Superior temporal gyrus (tissue), 1 donor: ENCODE data around the gene VPS39.
A peak's percentile ranks its signal among the peaks of the same experiment; 100 is the strongest.

Source experiments
- DNase-seq: peaks from one replicate; pipeline ENCODE4 v3.0.0-alpha.2; 2016; ENCODE audit errors: extremely low spot score

The VPS39 gene

DNA sequence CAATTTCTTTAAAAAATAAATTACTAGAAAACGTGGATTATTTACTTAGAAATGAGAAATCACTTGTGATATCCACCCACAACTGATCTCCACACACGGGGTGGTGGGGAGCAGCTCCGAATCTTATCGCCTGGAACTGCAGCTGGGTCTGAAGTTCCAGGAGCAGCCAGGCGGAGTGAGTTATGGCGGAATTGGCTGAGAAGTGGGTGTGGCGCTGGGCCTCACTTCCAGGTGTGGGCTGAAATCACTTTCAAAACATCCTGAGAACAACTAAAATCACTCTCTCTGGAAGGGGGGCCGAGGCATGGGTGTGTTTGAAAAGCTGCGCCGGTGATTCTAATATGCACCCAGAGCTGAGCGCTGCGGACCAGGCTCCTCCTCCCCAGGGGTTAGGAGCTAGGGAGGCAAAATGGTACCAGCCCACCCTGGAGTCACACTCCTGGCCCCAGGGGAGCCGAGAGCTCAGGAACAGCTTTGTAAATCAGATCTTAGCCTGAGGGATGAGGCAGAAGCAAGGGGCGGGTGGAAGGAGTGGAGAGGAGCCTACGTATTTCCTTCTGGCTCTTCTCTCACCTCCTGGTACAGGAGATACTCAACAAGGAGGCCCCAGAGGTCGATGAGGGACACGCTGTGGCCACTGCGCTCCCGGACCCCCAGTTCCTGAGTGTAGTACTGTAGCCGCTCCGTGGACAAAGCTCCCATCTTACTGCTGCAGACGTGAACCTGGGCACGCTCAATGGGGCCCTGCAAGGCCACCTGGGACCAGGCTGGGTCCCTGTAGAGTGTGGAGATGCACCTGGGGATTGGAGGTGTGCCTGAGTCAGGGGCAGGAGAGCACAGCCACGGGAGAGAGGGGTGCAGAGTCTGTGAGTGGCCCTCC, 61.3 kb downstream of the VPS39 start:
- DNase-seq: no peak

DNA sequence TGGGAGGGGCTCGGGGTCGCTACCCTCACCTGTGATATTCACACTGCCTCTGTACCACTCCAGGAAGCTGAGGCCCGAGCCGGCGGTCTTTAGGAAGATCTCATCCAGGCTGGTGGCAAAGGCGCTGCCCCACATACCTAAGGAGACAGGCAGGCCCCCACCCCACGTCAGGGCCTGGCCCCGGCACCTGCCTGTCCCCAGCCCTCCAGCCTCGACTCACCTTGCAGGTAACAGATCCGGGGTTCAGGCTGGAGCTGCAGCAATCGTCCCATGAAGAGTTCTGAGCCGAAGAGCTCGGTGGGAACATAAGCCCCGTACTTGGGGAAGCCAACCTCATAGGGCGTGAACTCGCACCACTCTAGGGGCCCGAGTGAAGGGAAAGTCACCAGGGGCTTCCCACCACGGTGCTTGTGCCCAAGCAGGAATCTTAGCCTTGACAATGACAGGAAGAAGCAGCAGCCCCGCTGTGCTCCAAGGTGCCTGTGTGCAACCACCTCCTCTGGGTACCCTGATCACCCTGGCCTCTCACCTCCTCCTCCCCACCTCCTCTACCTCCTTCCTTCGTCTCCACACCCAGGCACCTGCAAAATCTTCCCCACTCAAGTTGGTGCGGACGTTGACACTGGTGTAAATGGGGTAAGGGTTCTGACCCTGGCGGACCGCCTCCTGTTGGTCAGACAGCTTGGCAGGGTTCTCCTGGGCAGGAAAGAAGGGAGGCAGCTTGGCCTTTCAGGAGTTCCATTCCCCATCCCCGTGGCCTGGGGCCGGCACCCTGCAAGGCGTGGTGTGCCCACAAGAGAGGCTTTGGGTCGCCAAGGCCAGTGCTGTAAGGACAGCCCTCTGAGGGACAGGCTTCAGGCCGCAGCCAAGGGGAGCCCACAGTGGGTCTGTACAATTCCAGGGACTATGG, 62.3 kb downstream of the VPS39 start:
- DNase-seq: no peak

DNA sequence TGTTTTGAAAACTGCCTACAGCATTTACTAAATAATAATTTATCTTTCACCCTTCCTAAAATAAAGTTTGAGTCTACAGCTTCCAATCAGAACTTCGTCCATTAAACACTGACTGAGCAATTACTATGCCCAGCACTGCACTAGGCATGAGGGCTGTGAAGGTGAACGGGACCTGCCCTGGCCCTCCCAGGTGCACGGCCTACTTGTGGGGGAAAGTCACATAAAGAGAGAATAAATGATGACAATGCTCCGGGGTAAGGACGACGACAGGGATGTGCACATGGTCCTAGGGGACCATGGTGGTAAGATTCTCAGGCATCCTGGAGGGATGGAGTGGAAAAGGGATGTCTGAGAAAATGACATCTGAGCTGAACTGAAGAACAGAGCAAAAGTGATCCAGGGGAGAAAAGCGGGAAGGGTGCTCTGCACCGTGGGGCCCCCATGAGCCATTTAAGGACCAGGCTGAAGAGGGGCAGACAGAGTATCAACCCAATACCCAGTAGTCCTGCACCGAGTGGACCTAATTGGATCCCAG, 63.2 kb downstream of the VPS39 start:
- DNase-seq: no peak

DNA sequence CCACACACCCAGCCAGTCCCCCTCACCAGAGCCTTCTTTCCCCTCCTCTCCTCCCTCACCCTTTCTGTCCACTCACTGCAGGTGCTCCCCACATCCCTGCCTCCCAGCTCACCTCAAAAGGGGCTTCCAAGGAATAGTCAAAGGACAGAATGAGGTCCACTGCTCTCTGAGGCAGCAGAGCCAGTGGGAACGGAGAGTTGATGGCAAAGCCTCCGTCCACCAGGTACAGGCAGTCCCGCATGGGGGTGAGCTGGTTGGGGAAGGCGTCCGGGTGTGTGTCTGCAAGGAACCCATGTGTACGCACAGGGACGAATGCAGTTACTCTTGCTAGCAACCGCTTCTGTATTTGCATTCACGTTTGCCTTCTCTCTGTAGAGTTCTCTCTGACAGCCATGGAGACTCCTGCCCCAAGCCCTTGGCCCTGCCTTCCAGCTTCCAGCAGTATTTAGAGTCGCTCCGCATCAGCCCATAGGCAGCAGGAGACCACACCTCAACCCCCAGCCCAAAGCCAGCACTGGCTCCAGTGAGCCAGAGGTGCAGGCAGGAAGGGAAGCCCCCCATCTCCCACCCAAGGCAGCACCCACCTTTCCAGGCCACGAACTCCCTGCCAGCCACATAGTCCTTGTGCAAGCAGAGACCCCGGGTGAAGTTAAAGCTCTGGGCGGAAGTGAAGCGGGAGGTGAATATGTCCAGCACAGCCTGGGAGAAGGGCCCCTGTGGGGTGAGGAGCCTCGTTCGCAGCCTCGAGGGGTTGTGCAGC, 64.1 kb downstream of the VPS39 start:
- no peak for DNase-seq

DNA sequence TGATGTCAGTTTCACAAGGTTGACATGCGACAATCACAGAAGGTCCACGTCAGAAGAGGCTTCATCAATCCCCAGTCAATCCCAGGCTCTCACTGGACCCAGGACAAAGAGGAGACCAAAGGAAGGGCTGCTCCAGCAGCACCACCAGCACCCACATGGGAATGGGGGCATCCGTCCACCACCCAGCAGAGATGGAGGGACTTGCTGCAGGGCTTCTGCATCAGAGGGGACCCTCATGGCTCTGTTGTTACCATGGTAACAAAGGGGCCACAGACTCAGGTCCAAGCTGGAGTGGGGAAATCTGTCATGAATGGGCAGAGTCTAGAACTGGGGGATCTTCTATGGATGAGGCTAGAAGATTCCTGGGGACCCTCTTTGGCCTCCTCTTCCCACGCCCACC, 64.7 kb downstream of the VPS39 start:
- no peak for DNase-seq

DNA sequence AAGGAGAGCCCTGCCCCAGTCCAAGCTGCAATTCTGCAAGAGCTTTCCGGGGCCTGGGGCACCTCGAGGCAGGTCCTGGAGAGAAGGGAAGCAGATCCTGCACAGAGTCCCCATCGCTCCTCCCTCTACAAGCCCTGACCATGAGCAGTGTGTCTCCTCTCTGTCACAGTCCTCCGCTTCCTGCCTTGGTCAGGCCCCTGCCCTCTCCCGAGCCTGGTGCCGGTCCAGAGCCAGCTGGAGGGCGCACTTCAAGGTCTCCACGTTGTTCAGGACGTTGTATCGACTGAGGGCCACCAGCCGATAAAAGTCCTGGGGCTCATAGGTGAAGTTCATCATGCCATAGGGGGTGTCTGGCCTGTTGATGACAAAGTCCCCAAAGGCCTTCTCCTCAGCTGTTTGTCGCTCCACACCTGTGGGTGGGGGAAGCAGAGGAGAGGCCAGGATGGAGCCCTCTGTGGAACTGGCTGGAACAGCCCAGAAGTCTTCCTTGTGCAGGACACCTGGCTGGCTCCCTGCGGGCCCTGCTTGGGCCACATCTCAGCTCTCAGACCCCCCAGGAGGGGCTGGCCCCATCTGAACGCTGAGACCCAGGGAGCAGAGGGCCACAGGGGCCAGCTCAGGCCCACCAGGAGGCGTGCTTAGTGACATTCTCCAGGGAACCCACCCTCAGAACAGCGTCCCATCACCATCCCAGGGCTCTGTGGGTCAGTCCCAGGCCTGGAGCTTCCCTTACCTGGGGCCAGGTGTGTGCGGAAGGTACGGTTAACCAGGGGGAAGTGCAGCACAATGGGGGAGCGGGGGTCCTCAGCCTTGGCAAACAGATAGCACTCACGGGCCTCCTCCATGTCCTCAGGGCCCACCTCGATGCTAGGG, 66.1 kb downstream of the VPS39 start:
- DNase-seq: no peak

DNA sequence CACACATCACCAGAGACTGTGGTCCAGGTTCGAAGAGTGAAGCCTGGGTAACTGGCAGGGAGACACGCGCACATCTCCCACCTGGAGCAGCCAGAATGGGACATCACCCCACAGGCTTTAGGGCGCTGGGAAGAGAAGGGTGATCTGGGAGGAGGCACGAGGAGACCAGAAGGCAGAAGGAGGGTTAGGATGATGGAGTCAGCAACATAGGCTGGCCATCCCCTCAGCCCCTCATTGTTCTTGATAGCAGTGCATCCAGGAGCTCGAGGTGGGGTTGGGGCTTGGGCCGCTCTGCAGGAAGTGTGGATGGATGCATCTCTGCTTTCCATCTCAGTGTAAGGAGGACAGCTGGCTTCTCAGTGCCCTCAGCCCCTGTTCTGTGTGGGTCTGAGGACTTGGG, 66.9 kb downstream of the VPS39 start:
- no peak for DNase-seq

DNA sequence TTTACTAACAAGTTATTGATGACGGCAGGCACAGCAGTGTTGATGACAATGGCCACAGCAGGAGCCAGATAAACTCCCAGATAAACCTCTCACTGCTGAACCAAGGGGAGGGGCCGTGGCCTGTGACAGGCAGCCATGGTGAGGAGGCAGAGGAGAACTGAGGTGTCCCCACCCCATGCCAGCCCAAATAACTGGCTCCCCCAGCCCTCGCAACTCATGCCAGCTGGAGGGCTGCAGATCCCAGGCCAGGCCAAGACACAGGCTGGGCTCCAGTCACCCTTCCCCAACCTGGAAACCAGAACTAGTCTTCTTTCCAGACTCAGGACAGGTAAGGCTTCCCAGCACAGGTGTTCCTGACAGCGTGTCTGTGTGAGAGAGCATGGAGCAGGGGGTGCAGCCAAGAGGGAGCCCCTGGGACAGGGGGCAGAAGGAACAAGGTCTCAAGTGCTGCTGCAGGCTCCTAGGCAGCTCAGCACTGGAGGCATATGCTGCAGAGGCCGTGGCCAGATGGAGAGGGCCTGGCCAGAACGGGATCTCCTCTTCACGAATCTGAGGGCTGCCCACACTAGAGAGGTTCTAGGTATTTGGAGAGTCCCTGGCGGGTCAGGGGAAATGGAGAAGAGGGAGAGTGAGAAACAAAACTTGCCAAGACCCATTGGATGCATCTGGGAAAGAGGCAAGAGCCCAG, 67.6 kb downstream of the VPS39 start:
- no peak for DNase-seq

DNA sequence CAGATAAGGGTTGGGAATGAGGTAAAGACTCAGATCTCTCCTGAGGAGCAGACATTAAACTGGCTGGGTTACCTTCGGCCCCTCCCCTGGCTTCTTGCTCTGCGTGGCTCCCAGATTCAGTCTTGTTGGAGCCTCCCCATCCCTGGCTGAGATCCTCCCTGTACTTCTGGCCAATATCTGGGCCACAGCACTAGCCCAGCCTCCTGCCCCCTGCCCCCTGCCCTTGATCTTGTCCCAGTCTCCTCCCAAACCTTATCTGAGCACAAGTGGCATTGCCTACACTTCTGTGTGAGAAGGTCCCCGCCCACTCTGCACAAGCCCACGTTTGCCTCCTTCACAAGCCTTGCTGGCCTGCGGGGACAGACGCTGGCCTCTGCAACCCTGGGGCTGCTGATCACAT, 68.5 kb downstream of the VPS39 start:
- DNase-seq: no peak

DNA sequence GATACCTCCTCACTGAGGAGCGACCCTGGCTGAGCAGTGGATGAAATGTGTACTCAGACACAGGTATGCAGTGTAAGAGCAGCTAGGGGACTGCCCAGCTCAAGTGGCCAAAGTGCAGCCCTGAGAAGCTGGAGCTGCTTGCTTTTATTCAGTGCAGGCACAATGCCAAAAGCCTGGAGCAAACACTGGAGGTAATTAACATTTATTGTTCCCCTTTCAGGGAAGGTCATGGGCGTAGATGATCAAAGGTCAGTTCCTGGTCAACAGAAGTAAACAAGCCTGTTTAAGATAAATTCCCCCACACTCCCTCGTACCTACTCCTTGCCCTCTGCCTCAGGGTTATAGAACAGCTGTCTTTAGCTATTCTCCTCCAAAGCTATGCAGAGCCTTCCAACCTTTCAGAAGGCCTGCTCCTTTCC, 69.1 kb downstream of the VPS39 start:
- DNase-seq: no peak

DNA sequence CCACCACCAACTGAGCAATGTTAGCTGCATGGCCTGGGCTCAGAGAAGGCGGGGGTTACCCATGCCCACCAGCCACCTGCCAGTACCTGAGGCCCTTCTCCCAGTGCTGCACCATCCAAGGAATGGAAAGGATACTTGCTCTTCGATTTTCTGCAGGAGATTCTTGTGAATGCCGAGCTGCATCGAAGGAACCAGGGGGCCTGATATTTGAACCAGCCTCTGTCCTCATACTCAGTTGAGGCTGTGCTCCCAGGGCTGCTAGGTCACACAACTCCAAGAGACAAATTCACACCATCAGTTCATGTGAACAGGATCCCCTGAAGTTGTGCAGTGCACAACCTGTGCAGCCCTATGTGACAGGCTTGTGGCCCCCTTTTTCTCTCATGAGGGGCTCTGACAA, 69.7 kb downstream of the VPS39 start:
- DNase-seq: no peak

DNA sequence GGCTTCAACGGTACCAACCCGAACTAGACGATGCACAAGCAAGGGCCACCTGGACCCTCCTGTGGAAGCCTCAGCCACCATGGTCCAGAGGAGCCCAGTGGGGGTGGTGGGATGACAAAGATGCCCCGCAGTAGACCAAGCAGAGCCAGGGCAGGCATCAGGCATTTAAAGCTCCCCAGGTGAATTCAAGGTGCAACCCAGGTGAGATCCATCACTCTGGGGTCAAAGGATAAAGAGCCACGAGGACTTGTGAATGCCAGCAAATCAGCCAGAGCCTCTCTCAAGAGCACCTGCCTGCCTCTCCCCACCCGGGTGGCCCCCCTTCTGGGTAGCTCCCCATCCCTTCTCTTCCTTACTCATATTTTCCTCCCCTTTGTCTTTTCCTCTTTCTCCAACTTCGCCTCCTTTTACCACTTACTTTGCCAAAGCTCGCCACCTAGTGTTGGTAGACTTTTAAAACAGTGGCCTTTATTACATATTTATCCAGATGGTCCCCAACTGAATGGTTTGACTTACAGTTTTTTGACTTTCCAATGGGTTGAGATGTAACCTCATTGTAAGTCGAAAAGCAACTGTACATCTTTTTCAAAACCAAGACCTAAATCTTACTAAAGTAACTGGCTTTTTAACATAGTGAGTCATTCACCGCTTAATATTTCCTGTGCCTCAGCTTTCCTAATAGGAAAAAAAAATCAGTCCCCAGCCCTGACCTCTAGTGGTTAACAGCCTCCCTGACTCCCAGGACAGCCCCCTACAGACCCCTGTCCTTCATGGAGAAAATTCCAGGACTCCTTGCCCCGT, 70.4 kb downstream of the VPS39 start:
- peak; percentile 84 for DNase-seq

DNA sequence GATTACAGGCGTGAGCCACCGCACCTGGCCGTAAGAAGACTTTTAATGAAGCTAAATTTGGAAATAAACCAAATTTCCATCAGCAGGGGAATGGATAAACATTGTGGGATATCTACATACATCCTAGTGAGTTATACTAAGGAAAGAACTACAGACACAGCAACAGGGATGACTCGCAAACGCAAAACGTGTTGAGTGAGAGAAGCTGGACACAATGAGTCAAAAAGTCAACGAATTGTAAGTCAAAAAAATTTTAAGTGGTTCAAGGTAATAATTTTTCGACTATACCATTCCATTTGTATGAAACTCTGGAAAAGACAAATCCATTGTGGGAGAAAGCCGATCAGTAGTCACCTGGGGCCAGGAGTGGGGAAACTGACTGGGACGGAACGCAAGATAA, 71.6 kb downstream of the VPS39 start:
- DNase-seq: no peak

DNA sequence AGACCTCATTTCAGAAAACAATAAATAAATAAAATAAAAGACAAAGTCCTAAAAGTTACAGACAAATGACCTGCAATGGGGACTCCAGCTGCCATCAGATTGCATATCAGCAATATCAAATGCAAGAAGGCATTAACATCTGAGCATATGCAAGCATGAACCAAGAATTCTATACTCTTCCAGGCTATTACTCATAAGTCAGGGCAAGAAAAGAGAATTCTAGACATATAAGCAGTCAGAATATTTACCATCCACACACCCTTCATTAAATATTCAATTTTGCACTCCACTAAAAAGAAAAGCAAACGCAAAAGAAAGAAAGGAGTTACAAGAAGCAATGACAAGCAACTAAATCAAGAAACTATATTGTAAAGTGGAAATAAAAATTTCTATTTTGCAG, 72.8 kb downstream of the VPS39 start:
- no peak for DNase-seq

DNA sequence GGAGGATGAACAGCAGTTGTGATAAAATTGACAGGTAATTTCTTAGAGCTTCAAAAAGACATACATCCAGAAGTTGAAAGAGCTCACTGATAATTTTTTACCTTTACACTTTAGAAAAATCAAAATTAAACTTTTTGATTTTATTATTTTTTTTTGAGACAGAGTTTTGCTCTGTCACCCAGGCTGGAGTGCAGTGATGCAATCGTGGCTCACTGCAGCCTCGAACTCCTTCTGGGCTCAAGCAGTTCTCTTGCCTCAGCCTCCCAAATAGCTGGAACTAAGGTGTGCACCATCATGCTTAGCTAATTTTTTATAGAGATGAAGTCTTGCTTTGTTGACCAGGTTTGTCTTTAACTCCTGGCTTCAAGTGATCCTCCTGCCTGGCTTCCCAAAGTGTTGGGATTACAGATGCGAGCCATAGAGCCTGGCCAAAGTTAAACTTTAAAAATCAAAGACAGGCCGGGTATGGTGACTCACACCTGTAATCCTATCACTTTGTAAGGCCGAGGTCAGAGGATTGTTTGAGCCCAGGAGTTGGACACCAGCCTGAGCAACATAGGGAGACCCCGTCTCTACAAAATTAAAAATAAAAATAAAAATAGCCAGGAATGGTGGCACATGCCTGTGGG, 73.4 kb downstream of the VPS39 start:
- DNase-seq: no peak

DNA sequence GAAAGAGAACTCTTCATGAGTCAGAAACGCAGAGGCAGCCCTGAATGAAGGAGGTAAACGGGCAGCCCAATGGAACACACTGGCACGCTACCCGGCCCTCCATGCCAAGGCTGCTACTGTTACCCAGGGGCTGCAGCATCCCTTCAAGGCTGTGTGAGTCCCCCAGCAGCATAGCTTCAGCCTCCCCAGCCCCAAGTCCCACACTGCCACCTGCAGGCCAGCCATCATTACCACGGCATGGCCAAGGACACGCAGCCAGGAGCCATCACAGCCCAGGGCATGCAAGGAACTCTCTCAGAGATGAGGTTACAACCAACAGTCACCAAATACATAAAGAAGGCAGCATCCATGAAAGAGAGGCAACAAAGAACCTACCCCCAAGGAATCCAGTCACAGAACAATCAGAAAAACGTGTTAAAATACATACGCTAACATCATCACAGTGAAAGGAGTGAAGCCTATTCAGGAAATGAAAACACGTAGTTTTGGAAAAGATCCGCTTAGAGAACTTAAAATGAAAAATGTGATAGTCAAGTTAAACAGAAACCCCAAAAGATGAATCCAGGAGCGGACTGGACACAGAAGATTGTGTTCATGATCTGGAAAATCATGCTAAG, 74.1 kb downstream of the VPS39 start:
- DNase-seq: no peak

DNA sequence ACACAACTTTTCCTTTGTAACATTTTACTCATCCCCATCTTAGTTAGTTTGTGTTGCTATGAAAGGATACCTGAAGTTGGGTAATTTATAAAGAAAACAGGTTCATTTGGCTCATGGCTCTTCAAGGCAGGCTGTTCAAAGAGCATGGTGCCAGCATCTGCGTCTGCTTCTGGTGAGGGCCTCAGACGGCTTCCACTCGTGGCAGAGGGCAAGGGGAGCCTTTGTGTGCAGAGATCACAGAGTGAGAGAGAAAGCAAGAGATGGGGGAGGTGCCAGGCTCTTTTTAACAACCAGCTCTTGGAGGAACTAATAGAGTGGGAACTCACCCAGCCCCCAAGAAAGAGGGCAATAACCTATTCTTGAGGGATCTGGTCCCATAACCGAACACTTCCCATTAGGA, 74.7 kb downstream of the VPS39 start:
- no peak for DNase-seq
